HG03175 (cell line): Measurements from ENCODE around the gene TPSD1.
"Not testable (repeated sequence)": the region's sequence is repeated elsewhere in the genome, so short reads cannot be mapped to it uniquely, and the experiment has no call there.

ENCODE experiments used
- ATAC-seq: cut with Tn5 transposase; IDR thresholded peaks from one replicate; pipeline ENCODE4 v1.9.1; 2021; ENCODE audit warnings: mild to moderate bottlenecking, moderate library complexity; ENCODE audit not compliant: unreplicated experiment

Gene TPSD1

DNA sequence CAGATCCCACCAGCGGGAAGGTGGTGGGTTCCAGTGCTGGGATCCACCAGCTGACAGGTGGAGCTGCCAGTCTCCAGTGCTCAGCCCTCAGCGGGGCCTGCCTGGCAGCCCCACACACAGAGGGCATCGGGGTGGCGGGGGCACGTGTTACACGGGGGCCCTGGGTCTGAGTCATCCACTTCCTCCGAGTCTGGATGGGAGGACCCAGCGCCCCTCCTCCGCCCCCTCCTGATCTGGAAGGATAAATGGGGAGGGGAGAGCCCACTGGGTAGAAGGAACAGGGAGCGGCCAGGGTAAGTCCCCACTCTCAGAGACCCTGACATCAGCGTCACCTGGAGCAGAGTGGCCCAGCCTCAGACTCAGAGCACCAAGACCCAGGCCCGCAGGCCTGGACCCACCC lies 15.4 kb upstream of the TPSD1 start, which contains the start of gene TPSAB1:
Gene TPSAB1, plus strand, starts transcription at position 270 of the 400 bp plus-strand sequence. CDS start 234 bp downstream, outside the sequence.
- not testable (repeated sequence) for ATAC-seq

DNA sequence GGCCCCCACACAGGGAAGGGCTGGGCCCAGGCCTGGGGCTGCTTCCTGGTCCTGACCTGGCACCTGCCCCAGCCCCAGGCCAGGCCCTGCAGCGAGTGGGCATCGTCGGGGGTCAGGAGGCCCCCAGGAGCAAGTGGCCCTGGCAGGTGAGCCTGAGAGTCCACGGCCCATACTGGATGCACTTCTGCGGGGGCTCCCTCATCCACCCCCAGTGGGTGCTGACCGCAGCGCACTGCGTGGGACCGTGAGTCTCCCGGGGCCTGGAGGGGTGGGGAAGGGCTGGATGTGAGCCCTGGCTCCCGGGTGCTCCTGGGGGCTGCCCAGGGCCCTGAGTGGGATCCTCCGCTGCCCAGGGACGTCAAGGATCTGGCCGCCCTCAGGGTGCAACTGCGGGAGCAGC lies 14.8 kb upstream of the TPSD1 start:
- not testable (repeated sequence) for ATAC-seq

DNA sequence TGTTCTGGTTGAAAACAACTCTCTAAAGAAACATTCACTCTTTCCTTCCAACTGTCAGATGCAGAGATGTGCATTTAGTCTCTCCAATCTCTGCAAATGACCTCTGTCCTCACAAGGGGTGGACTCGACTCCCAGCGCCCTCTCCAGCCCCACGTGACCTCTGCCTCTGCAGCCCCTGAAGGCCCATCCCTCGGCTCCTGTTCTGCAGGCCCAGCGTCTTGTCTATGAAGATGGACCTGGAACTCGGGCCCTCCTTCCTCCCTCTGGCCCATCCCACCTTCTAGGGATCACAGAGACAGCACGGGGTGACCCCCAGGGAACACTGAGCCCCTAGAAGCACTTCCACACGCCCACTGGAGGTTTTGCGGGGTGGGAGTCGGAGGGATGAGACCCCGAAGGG lies 12.5 kb upstream of the TPSD1 start:
- ATAC-seq, result not testable (repeated sequence)

DNA sequence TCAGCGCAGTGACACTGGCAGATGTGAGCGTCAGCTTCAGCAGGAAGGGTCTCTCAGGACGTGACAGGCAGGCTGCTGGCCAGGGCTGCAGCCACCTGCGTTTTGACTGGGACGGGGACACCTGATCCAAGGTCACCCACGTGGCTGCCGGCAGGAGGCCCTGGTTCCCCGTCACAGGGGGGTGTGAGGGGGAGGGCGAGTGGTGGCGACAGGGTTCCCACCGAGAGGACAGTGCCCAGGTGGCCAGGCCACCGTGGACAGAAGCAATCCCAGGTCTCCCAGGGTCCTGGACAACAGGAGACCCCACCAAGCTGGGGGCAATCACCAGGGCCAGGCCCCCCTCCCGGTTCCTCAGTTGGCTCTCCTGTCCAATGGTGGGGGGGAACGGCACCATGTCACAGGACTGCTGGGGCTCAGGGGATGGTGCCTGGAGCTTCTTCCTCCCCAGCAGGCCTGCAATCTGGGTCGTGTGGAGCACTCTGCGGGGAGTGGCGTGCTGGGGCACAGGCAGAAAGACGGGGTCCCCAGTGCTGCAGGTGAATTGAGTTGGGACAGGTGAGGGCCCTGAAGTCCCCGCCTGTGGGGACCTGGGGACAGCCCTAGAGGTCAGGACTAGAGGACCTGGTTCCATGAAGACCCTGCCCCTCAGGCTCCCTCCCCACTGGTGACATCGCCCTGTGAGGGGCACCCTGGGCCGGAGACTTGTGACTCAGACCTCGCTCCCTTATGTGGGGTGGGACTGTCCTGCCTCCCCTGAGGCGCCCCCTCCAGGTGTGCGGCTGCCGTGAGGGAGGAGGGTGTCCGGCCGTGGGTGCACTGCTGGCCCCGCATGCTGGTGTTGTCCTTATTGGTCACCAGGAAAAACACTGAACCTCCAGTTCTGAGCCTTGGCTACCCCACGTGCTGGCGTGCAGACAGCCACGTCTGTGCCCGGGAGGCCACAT lies 11.7 kb upstream of the TPSD1 start:
- ATAC-seq, result not testable (repeated sequence)

DNA sequence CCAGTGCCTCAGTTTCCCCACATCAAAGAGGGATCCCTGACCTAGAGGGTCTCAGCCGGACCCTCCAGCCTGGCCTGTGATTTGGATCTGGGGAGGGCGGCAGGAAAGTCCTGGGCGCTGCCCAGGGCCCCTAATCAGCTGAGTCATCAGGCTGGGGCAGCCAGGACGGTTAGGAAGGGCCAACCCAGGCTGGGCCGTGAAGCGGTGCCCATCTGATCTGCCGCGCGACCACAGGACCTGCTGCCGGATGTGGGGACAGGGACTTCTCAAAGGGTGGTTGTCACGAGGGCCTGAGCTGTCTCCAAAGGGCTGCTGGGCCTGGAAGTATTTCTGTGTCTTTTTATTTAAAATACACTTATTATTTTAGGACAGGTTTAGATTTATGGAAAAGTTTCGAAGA lies 11.0 kb upstream of the TPSD1 start:
- no peak for ATAC-seq

DNA sequence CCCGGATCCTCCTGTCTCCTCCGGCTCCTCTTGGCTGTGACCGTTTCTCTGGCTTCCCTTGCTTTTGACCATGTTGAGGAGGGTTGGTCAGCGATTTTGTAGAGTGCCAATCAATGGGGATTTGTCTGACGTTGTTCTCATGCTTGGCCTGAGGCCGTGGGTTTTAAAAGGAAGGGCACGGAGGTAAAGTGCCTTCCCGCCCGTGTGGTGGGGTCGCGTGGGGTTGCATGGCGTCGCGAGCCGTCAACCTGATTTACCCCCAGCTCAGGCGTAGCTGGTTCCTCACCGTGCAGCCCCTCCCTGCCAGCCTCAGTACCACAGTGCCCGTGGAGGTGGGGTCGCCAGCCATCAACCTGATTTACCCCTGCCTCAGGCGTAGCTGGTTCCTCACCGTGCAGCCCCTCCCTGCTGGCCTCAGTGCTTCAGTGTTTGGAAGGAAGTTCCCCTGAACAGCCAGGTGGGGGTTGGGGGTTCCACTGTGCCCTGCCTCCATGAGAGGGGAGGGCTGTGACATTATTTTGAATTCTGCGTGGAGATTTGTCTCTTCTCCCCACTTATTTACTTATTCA lies 10.3 kb upstream of the TPSD1 start:
- ATAC-seq, result no peak

DNA sequence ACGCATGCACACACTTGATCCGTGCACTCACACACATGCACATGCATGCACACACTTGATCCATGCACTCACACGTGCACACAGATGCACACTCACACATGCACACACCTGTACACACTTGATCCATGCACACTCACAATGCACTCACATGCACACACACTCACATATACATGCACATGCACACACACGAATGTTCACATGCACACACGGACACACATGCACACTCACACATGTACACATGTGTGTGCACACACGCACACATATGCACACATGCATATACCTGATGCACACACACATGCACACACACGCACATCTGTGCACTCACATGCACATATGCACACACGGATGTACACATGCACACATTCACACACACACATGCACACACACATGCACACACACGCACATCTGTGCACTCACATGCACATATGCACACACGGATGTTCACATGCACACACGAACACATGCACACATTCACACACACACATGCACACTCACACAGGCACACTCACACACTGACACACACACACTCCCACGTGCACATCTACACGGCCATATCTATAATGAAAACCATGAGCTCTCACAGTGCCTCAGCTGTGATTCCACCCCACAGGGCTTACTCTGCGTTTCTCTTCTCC lies 7.8 kb upstream of the TPSD1 start:
- ATAC-seq, result not testable (repeated sequence)

DNA sequence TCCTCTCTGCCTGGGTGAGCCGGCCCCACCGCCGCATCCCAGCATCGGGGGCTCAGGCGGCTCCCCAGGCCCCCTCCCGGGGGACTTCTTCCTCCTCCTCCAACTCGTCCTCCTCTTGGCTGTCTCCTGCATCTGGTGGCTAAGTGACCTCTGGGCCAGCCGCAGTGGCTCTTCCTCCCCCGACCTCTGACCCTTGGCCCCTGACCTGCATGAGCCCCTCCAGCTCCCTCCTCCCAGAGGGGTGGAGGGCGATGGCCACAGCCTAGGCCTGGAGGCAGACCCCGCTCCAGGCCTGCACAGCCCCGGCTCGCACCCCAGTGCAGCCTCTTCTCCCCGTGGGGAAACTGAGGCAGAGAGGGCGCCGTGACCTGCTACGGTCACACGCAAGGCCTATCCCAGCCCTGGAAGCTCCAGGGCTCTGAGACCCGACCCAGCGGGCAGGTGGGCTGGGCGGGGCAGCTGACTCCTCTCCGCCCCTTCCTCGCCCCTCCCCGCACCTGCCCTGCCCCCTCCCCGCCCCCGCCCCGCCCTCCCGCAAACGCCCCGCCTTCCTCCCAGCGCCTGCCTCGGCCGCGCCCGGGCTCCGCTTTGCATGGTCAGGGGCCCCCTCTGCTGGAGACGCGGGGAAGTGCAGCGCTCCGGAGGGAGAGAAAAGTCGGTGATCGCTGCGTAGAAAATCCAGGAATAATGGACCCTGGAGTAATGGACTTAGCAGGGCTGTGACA lies 6.7 kb upstream of the TPSD1 start:
- not testable (repeated sequence) for ATAC-seq

DNA sequence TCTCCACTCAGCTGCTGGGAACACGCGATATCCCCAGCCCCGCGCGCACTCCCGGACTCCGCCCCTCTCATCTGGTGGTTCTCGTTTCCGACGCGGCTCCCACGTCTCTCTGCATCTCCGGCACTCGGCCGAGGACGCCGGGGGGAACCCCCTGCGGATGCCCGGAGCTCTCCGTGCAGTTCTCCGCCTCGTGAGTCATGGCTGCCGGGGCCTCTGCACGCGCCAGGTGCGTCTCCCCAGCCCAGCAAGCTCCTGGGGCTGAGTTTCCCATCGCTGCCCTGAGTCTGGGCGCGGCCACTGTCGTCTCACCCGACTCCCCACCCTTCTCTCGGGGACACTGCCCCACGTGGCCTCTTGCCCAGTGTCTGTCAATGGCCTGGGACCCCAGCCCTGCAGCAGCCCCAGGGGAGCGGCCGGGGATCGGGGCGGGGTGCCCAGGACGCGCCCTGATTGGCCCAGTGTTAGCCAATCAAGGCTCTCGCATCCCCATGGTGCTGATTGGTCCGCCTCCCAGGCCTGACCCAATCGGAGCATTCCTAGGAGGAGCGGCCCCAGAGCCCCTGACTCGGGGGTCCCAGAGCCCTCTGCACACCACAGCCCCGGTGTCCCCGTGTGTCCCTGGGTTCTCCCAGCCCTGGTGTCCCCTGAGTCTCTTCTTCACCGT lies 2.0 kb upstream of the TPSD1 start:
- not testable (repeated sequence) for ATAC-seq

DNA sequence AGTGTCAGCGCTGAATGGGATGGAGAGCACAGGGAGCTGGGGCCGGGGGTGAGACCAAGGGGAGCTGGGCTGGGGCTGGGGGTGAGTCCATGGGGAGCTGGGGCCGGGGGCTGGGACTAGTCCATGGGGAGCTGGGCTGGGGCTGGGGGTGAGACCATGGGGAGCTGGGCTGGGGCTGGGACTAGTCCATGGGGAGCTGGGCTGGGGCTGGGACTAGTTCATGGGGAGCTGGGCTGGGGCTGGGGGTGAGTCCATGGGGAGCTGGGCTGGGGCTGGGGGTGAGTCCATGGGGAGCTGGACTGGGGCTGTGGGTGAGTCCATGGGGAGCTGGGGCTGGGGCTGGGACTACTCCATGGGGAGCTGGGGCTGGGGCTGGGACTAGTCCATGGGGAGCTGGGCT lies 1.0 kb upstream of the TPSD1 start:
- not testable (repeated sequence) for ATAC-seq

DNA sequence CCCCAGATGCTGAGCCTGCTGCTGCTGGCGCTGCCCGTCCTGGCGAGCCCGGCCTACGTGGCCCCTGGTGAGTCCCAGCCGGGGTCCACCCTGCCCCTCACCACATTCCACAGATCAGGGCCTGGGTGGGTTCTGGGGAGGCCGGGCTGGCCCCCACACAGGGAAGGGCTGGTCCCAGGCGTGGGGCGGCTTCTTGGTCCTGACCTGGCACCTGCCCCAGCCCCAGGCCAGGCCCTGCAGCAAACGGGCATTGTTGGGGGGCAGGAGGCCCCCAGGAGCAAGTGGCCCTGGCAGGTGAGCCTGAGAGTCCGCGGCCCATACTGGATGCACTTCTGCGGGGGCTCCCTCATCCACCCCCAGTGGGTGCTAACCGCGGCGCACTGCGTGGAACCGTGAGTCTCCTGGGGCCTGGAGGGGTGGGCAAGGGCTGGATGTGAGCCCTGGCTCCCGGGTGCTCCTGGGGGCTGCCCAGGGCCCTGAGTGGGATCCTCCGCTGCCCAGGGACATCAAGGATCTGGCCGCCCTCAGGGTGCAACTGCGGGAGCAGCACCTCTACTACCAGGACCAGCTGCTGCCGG lies 516 bp downstream of the TPSD1 start:
- not testable (repeated sequence) for ATAC-seq

DNA sequence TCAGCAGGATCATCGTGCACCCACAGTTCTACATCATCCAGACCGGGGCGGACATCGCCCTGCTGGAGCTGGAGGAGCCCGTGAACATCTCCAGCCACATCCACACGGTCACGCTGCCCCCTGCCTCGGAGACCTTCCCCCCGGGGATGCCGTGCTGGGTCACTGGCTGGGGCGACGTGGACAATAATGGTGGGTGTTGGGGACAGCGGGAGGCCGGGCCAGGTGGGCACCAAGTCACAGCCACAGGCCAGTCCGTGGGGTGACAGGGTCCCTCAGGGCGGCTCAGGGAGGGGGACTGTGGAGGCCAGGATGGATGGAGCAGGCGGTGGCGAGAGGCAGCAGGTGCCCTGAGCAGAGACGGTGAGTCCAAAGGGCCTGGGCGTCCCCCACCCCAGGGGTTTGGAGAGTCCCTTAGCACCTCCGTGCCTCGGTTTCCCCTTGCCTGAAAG lies 1.0 kb downstream of the TPSD1 start:
- ATAC-seq, result no peak

DNA sequence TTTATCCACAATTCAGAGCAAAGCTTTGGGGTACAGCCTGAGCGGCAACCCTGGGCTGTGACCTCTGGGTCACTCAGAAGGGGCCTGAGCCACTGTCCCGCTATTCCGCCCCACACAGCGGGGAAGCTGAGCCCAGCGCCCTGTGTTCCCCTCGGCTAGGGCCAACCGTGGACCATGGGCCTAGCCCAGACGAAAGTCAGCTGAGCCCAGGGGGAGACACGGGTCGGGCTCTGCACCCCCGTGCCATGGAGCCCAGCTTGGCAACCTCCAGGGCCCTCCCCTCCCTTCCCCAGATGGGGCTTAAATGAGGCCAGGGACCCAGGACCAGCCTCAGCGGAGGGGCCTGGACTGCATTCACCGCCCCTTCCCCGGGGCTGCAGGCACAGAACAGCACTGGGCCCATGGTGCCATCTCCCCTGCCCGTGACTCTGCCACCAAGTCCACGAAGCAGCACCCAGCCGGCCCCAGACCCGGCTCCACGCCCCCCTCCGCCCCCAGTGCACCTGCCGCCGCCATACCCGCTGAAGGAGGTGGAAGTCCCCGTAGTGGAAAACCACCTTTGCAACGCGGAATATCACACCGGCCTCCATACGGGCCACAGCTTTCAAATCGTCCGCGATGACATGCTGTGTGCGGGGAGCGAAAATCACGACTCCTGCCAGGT lies 1.8 kb downstream of the TPSD1 start:
- no peak for ATAC-seq

DNA sequence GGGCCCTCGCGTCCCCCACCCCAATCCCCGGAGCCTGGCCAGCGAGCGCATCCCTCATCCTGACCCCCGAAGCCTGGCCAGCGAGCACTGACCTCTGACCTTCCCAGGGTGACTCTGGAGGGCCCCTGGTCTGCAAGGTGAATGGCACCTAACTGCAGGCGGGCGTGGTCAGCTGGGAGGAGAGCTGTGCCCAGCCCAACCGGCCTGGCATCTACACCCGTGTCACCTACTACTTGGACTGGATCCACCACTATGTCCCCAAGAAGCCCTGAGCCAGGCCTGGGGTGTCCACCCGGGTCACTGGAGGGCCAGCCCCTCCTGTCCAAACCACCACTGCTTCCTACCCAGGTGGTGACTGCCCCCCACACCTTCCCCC lies 2.3 kb downstream of the TPSD1 start:
- no peak for ATAC-seq

DNA sequence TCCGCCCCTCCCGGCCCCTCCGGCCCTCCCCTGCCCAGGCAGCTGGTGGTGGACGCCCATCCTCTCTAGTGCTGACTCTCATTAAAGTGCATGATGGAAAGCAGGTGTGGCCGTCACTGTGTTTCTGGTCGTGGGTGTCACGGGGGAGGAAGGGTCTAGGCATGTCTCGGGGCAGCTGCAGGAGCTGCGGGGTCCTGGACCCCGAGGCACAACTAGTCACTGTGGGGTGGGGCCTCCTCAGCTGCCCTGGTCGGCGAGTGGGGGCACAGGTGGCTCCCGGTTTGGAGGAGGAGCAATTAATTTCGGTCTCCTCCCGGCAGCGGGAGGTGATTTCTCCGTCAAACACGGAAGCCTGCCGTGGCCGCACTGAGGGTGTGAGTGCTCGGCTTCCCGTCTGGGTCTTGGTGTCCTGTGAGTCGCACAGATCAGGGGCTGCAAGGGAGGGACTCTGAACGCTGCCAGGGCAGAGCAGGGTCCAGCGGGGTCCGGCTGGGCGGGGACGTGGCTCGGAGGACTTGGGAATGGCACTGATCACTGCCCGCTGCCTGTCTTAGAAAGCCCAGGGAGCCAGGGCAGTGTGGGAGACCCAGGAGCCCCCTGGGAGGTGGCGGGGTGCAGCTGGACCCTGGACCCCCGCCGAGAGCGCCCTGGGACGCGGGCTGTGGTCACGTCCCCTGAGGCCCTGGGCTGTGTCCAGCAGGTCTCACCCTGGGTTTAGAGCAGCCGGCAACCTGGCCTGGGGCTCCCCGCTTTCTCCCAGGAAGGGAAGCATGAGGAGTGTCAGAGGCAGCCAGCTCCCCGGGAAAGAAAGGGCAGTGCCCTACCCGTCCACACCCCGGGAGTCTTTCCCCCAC lies 3.3 kb downstream of the TPSD1 start:
- ATAC-seq, result no peak

DNA sequence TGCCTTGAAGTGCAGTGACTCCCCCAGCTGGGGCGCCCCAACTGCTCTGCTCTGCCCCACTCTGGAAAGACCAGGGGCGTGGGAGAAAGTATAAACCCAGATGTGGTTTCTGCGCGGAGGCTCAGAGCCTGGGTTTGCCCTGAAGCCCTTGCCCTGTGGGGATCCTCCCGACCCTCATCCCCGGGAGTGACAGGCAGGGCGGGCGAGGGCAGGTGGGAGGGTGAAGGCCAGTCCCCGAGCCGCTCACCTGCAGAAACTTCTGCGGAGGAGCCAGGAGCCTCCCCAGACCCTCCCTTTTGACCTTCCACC lies 3.8 kb downstream of the TPSD1 start:
- ATAC-seq, result no peak

DNA sequence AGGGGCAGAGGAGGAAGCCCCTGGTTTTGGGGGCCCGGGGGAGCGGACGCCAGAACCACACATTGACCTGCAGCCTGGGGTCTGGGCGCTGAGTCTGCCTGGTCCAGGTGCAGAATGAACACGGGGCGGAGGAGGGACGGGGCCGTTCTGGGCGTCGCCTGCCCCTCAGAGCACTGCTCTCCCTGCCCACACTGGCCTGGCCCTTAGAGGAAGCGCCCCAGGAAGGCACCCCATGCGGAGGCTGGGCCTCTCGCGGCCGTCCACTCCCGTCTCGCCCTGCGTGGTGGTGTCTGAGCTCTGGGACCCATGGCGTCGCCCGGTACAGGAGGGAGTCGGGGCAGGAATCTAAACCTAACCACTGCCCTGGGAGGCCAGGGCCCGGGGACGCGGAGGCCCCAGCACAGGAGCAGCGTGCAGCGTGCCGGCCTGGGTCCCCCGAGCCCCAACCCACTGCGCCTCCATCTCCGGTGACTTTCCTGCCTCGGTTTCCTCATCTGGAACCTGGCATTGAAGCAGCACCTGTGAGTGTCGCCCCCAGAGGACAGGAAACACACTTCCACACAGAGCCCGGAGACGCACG lies 4.3 kb downstream of the TPSD1 start:
- ATAC-seq, result no peak

DNA sequence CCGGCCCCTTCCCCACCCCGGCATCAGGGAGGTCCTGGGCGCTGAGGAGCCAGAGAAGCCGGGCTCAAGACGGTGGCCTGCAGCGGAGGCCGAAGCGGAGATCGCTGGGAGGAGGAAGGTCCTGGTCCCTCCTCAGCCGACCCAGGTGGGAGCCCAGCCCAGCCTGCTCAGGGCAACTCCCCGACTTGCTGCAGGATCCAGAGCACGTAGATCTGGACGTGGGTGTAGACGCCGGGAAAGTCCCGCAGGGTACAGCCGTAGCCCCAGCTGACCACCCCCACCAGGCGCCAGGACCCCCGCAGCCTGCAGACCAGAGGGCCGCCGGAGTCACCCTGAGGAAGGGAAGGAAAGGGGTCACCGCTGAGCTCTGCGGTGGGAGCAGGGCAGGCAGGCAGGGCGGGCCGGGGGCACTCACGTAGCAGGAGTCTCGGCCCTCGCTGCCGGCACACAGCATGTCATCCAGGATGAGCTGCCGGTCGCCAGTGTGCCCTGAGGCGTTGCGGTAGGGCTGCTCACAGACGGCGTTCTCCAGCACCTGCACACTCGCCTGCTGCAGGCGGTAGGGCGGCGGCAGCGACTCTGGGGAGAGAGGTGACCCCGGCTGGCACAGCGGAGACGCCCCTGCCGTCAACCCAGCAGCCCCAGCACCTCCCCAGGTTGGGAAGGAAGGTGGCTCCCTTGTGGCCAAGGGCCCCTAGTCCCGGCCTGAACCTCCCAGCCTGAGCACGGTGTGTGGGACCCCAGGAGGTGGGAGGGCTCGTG lies 5.4 kb downstream of the TPSD1 start:
- ATAC-seq, result no peak
